GM19452 (cell line): ENCODE results near the gene SSBP2.
A peak's percentile ranks its signal among the peaks of the same experiment; 100 is the strongest.

ENCODE experiments used
- ATAC-seq: cut with Tn5 transposase; IDR thresholded peaks from one replicate; pipeline ENCODE4 v1.9.1; 2021; ENCODE audit not compliant: unreplicated experiment

Gene SSBP2

GRCh38 chr5:81767938-81768337 is 17.0 kb upstream of the SSBP2 start:
- ATAC-seq: no peak

DNA sequence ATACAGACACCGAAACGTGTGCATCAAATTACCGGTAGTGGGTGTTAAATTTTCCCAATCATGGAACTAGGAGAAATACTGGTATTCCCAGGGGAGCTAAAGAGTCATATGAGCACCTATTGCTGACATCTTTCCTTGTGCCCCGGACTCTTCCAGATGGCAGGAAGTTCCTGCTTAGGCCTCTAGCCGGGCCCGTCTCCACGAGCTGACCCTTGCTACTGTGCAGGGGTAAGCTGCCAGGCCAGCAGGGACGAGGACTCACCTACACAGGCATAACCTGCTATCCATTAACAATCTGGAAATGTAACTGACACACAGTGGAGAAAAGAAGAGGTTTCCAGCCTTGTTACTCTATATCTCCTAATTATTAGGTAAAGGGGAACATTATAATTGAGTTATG is 16.2 kb upstream of the SSBP2 start:
- ATAC-seq: no peak

DNA sequence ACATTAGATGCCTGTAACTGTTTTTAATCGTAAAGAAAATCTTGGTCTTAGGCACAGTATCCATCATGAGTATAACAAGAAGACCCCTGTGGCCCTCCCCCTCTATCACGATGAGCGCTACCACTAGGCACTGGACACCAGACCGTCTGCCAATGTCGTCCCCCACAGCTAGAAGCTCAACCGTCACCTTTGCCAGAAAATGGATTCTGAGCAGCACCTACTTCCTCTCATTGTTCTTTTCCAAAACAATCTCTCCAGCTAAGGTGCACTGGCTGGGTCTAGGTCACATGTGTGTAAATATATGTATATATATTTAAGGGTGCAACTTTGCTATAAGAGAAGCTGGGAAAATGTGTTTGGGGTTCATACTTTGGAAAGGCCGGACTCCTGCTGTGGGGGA is 15.7 kb upstream of the SSBP2 start:
- ATAC-seq: no peak

DNA sequence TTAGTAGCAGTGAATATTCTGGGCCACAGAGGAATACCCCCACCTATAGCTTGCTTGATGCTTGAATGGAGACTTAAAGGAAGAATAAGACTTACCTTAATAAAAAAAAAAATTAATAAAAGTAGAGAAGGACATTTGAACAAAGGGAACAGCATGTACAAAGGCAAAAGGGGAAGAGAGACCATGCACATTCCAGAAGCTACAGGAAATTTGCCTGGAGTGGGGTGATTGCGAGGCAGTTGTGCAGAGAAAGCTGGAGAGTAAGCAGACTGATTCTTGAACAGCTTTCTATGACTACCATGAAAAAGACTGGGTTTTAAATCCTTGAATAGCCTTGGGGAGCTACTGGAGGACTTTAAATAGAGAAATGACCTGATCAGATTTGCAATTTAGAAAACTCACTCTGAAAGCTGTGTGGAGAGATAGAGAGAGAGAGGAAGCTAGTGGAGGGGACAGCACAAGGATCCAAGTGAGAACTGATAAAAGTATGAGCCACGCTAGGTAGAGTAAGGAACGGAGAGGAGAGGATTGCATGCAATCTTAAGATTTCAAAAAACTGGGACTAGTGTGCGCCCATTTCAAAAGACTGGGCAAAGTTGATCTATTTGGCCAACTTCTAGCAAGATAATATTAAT is 12.5 kb upstream of the SSBP2 start:
- no peak for ATAC-seq

DNA sequence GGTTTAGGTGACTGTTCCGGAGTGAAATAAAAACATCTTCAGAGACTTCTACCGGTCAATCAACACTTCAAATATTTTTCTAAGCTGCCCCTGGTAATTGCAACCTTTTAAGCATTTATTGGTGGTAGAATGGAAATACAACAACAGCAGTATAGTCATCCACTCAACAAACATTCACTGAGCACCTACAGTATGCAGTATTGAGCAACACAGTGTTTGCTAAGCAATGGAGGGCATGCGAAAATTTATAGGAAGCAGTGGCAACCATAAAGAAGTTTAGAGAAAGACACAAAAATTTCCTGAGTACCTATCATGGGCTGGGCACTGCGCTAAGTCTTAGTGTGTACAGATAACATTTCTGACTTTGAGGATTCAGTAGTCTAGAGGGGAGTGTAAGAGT is 12.0 kb upstream of the SSBP2 start:
- no peak for ATAC-seq

- no peak for ATAC-seq
These were observed 11.5 kb upstream of the SSBP2 start for GRCh38 chr5:81762401-81762800.

DNA sequence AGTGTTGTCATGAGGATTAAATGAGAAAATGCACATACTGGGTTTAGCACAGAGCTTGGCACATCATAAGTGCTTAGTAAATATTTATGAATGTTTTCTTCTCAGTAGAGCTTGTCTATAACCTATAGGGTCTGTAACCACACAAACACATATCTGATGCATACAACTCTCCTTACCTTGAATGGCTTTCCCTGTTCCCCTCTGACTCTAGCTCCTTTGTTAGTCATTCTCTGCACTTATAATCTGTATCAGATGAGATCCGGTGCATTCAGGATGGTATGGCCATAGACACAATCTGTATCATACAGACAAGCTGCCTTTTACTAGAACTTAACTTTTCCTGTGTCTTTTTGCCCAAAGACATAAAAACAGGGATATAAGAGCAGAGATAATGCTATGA is 11.1 kb upstream of the SSBP2 start:
- ATAC-seq: no peak

DNA sequence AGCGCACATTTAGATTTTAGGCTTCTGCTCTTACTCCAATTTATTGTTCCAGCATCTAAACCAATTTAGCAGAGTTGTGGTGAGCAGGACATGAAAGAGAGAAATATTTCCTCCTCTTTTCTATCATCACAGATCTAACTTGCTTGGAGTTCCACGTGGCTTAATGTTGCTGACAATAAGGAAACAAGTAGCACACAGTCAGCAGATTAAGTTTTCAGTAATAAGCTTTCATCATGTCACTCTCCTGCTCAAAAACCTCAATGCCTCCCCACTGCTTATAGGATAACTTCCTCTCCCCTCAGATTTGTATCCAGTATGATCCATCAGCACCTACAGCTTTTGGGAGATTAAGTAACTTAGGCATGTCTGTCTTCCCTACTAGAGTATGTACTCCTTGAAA is 10.4 kb upstream of the SSBP2 start:
- ATAC-seq: no peak

GRCh38 chr5:81760521-81760920 is 9.6 kb upstream of the SSBP2 start:
- ATAC-seq: no peak

GRCh38 chr5:81759632-81760005 is 8.7 kb upstream of the SSBP2 start:
- no peak for ATAC-seq

- no peak for ATAC-seq
These were observed 6.5 kb upstream of the SSBP2 start for GRCh38 chr5:81757404-81757803.

DNA sequence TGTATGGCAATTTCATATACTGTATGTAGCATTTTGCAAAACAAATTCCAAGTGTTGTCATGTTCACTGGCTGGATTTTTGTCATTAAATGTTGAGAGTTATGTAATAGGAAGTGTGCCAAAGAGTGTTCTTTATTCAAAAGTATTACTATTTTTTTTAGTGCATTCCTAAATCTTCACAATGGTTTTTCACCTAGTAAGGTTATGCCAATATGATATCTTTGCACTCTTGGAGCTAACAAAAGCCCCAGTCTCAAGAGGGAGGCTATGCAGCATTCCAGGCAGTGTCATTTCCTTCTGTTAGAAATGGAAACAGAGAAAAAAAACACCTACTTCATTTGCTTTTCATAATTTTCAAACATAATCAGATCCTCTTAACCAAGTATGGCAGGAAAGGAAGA is 5.1 kb upstream of the SSBP2 start:
- no peak for ATAC-seq

GRCh38 chr5:81755320-81755719 is 4.4 kb upstream of the SSBP2 start:
- ATAC-seq: no peak

DNA sequence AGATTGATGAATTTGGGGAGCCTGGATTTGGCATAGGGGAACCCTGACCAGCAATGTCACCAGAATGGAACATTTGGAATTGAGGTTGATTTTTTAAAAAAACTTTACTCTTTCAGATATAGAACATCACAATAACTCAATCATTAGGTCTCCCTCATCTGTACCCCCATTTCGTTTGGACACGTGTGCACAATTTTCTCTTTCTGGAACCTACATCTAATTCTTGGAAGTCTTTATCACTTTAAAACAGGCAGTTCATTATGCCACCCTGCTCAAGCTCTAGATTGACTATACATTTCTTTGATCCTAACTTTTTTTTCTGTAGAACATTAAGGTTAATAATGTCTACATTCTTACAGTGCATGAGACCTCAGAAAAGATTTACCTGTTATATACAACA is 3.7 kb upstream of the SSBP2 start:
- no peak for ATAC-seq

GRCh38 chr5:81753429-81753828 is 2.5 kb upstream of the SSBP2 start:
- no peak for ATAC-seq

DNA sequence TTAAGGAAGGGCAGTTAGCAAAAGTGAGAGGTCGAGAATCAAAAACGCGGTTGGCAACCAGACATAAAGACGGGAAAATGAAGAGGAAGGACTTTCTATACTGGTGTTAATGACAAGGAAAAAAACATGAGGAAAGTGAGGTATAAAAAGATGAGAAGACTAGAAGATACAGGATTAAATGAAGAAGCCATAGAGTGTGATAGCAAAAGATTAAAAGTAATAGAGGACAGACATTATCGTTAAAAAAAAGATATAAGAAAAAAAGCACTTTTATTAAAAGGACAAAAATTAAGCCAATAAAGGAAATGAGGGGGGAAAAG is 1.7 kb upstream of the SSBP2 start:
- ATAC-seq: no peak

DNA sequence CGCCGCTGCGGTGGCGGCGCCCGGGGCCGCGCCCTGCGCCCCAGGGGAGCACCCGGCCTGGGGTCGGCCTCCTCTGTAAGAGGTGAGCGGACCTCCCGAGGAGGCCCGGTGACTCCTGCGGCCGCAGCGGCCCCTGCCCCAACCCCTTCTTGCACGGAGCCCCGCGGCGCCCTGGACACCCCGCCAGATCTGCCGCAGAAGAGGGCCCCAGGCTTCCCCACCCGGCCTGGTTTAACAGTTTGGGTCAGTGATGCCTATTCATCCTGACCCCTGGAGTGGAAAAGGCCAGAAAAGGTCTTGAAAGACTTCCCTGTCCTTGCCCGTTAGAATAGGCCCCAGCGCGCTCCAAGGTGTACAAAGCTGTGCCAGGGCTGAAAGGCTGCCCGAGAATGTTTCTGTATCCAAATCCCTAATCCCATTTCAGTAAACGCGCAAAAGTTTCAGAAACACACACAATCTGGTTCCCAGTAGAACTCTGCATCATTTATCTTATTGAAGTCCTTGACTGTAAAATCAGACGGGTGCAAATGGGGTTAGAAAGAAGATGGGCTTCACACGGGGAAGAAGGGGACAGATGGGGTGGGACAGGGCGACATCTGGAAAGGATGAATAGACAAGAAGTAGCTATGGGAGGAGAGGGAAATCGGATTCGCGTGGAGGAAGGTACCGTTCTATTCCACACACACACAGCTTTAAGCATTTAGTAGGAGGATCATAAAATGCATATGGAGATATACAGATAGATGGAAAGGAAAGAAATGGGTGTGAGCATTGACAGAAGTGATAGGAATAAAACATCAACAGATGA is 1.1 kb upstream of the SSBP2 start:
- ATAC-seq: no peak

GRCh38 chr5:81750308-81751008 is 439 bp downstream of the SSBP2 start:
- no peak for ATAC-seq

- peak; percentile 34 for ATAC-seq
These were observed 1.2 kb downstream of the SSBP2 start for GRCh38 chr5:81749561-81750307.

- no peak for ATAC-seq
These were observed 1.7 kb downstream of the SSBP2 start for GRCh38 chr5:81749192-81749560.

GRCh38 chr5:81748556-81748955 is 2.3 kb downstream of the SSBP2 start:
- no peak for ATAC-seq

- no peak for ATAC-seq
These were observed 3.9 kb downstream of the SSBP2 start for GRCh38 chr5:81747030-81747429.
